Skeletal muscle satellite cell (primary cell): ENCODE measurements around the gene NCOA1.

ENCODE experiments used
- H3K27me3 ChIP-seq: 2 replicates; pipeline ENCODE4 v1.7.0; 2013; ENCODE audit warnings: low read length; ENCODE audit not compliant: control insufficient read depth, insufficient read depth
- H3K36me3 ChIP-seq: 2 replicates; pipeline ENCODE4 v1.7.0; 2013; ENCODE audit warnings: mild to moderate bottlenecking, control low read depth, low read length; ENCODE audit not compliant: insufficient read depth
- H3K4me1 ChIP-seq: 2 replicates; pipeline ENCODE4 v1.7.0; 2013; ENCODE audit warnings: low read length; ENCODE audit not compliant: control insufficient read depth, insufficient read depth
- H3K4me2 ChIP-seq: 2 replicates; pipeline ENCODE4 v1.7.0; 2013; ENCODE audit warnings: mild to moderate bottlenecking, low read length
- H3K4me3 ChIP-seq: 2 replicates; pipeline ENCODE4 v1.7.0; 2013; ENCODE audit warnings: low read length
- H3K9ac ChIP-seq: 2 replicates; pipeline ENCODE4 v1.7.0; 2013; ENCODE audit warnings: mild to moderate bottlenecking, low read depth, low read length, moderate library complexity
- H3K9me3 ChIP-seq: replicated peaks from 2 replicates; pipeline ENCODE4 v1.7.0; 2013; ENCODE audit warnings: mild to moderate bottlenecking, control low read depth, low read length

Gene NCOA1

GRCh38 chr2:24509840-24510239 is 18.8 kb downstream of the NCOA1 start:
- H3K9me3 ChIP-seq, result no peaks in the 10 kb centered on the region
- H3K4me3 ChIP-seq, result no peak overlapping the region
- no peaks in the 10 kb centered on the region for H3K27me3 ChIP-seq
- H3K9ac ChIP-seq, result no peak overlapping the region
- no peak overlapping the region for H3K4me2 ChIP-seq
- H3K36me3 ChIP-seq, result no peaks in the 10 kb centered on the region
- H3K4me1 ChIP-seq, result peaks cover 10% of the 10 kb centered on the region

GRCh38 chr2:24510771-24511170 is 19.7 kb downstream of the NCOA1 start:
- H3K9me3 ChIP-seq, result no peaks in the 10 kb centered on the region

GRCh38 chr2:24511198-24511597 is 20.1 kb downstream of the NCOA1 start:
- no peak overlapping the region for H3K4me3 ChIP-seq
- H3K9me3 ChIP-seq, result no peaks in the 10 kb centered on the region
- H3K4me1 ChIP-seq, result peaks cover 10% of the 10 kb centered on the region
- H3K36me3 ChIP-seq, result no peaks in the 10 kb centered on the region
- H3K4me2 ChIP-seq, result no peak overlapping the region
- H3K9ac ChIP-seq, result no peak overlapping the region
- H3K27me3 ChIP-seq, result no peaks in the 10 kb centered on the region

More at GRCh38 chr2:24510771-24511170, 19.7 kb downstream of the NCOA1 start:
- H3K4me3 ChIP-seq, result no peak overlapping the region
- no peaks in the 10 kb centered on the region for H3K27me3 ChIP-seq
- no peak overlapping the region for H3K4me2 ChIP-seq
- H3K4me1 ChIP-seq, result peaks cover 10% of the 10 kb centered on the region
- H3K36me3 ChIP-seq, result no peaks in the 10 kb centered on the region
- H3K9ac ChIP-seq, result no peak overlapping the region

GRCh38 chr2:24511894-24512293 is 20.8 kb downstream of the NCOA1 start:
- Histone ChIP-seq H3K4me2 (no peak overlapping the region), H3K4me3 (no peak overlapping the region), H3K4me1 (peaks cover 10% of the 10 kb centered on the region), H3K9me3 (no peaks in the 10 kb centered on the region), H3K36me3 (no peaks in the 10 kb centered on the region), H3K27me3 (no peaks in the 10 kb centered on the region), H3K9ac (no peak overlapping the region)

- peaks cover 10% of the 10 kb centered on the region for H3K4me1 ChIP-seq
- no peaks in the 10 kb centered on the region for H3K36me3 ChIP-seq
- H3K9ac ChIP-seq, result no peak overlapping the region
- H3K27me3 ChIP-seq, result no peaks in the 10 kb centered on the region
- H3K4me2 ChIP-seq, result peak overlapping the region; percentile 7
- no peak overlapping the region for H3K4me3 ChIP-seq
- H3K9me3 ChIP-seq, result no peaks in the 10 kb centered on the region
Measured at GRCh38 chr2:24512404-24512803, 21.4 kb downstream of the NCOA1 start.

- Histone ChIP-seq H3K27me3 (no peaks in the 10 kb centered on the region), H3K9me3 (no peaks in the 10 kb centered on the region), H3K36me3 (no peaks in the 10 kb centered on the region), H3K4me3 (no peak overlapping the region), H3K9ac (no peak overlapping the region), H3K4me1 (peaks cover 10% of the 10 kb centered on the region), H3K4me2 (peak overlapping the region; percentile 7)
Measured at GRCh38 chr2:24512831-24513230, 21.8 kb downstream of the NCOA1 start.

- Histone ChIP-seq H3K4me1 (peaks cover 10% of the 10 kb centered on the region), H3K9ac (no peak overlapping the region), H3K9me3 (no peaks in the 10 kb centered on the region), H3K27me3 (no peaks in the 10 kb centered on the region), H3K36me3 (no peaks in the 10 kb centered on the region), H3K4me2 (no peak overlapping the region), H3K4me3 (no peak overlapping the region)
Measured at GRCh38 chr2:24513281-24514071, 22.4 kb downstream of the NCOA1 start.

- Histone ChIP-seq H3K4me2 (no peak overlapping the region), H3K36me3 (no peaks in the 10 kb centered on the region), H3K4me1 (peaks cover 10% of the 10 kb centered on the region), H3K9ac (no peak overlapping the region), H3K27me3 (no peaks in the 10 kb centered on the region), H3K4me3 (no peak overlapping the region), H3K9me3 (no peaks in the 10 kb centered on the region)
Measured at GRCh38 chr2:24514820-24515219, 23.8 kb downstream of the NCOA1 start.

- Histone ChIP-seq H3K4me3 (no peak overlapping the region), H3K36me3 (no peaks in the 10 kb centered on the region), H3K4me1 (peaks cover 10% of the 10 kb centered on the region), H3K9ac (no peak overlapping the region), H3K27me3 (no peaks in the 10 kb centered on the region), H3K4me2 (no peak overlapping the region), H3K9me3 (no peaks in the 10 kb centered on the region)
Measured at GRCh38 chr2:24515335-24515734, 24.3 kb downstream of the NCOA1 start.

- H3K27me3 ChIP-seq, result no peaks in the 10 kb centered on the region
- H3K9ac ChIP-seq, result no peak overlapping the region
- no peak overlapping the region for H3K4me2 ChIP-seq
- no peak overlapping the region for H3K4me3 ChIP-seq
- peaks cover 10% of the 10 kb centered on the region for H3K4me1 ChIP-seq
- H3K9me3 ChIP-seq, result no peaks in the 10 kb centered on the region
- no peaks in the 10 kb centered on the region for H3K36me3 ChIP-seq
Measured at GRCh38 chr2:24515831-24516230, 24.8 kb downstream of the NCOA1 start.

GRCh38 chr2:24517247-24517646 is 26.2 kb downstream of the NCOA1 start:
- Histone ChIP-seq H3K4me1 (peaks cover 10% of the 10 kb centered on the region), H3K27me3 (no peaks in the 10 kb centered on the region), H3K4me3 (no peak overlapping the region), H3K9ac (no peak overlapping the region), H3K36me3 (no peaks in the 10 kb centered on the region), H3K4me2 (no peak overlapping the region), H3K9me3 (no peaks in the 10 kb centered on the region)

GRCh38 chr2:24520175-24520574 is 29.1 kb downstream of the NCOA1 start:
- Histone ChIP-seq H3K27me3 (no peaks in the 10 kb centered on the region), H3K4me2 (no peak overlapping the region)

More at GRCh38 chr2:24520175-24520574, 29.1 kb downstream of the NCOA1 start:
- H3K9me3 ChIP-seq, result no peaks in the 10 kb centered on the region
- no peak overlapping the region for H3K4me3 ChIP-seq
- H3K4me1 ChIP-seq, result no peaks in the 10 kb centered on the region
- H3K9ac ChIP-seq, result no peak overlapping the region
- no peaks in the 10 kb centered on the region for H3K36me3 ChIP-seq
